Activated naive CD4-positive, alpha-beta T cell treated with anti-CD3 and anti-CD28 coated beads, Interleukin-2, amount 50 U/mL, for 24 hours (primary cell): Measurements from ENCODE around the gene CHN2.

ENCODE experiments used
- H3K27ac Mint-ChIP-seq: one replicate; pipeline ENCODE4 v1.8.0; 2021; ENCODE audit warnings: mild to moderate bottlenecking, mixed read lengths
- H3K27me3 Mint-ChIP-seq: one replicate; pipeline ENCODE4 v1.8.0; 2021; ENCODE audit warnings: mixed read lengths
- H3K36me3 Mint-ChIP-seq: one replicate; pipeline ENCODE4 v1.8.0; 2021; ENCODE audit warnings: mixed read lengths
- H3K4me1 Mint-ChIP-seq: one replicate; pipeline ENCODE4 v1.8.0; 2021; ENCODE audit warnings: mixed read lengths
- H3K4me3 Mint-ChIP-seq: one replicate; pipeline ENCODE4 v1.8.0; 2021; ENCODE audit warnings: mild to moderate bottlenecking, mixed read lengths
- H3K9me3 Mint-ChIP-seq: one replicate; pipeline ENCODE4 v1.8.0; 2021; ENCODE audit warnings: mixed read lengths

The CHN2 gene

GRCh38 chr7:29276199-29276598, 81.6 kb downstream of the CHN2 start:
- H3K9me3 Mint-ChIP-seq: no peaks in the 10 kb centered on the region
- no peaks in the 10 kb centered on the region for H3K4me1 Mint-ChIP-seq
- no peak overlapping the region for H3K4me3 Mint-ChIP-seq
- no peak overlapping the region for H3K27ac Mint-ChIP-seq
- H3K27me3 Mint-ChIP-seq: peaks cover 9% of the 10 kb centered on the region
- H3K36me3 Mint-ChIP-seq: no peaks in the 10 kb centered on the region

- H3K27me3 Mint-ChIP-seq: peaks cover 9% of the 10 kb centered on the region
- no peak overlapping the region for H3K4me3 Mint-ChIP-seq
- H3K36me3 Mint-ChIP-seq: no peaks in the 10 kb centered on the region
Measured at GRCh38 chr7:29276806-29277205, 82.2 kb downstream of the CHN2 start.

GRCh38 chr7:29277436-29278215, 83.1 kb downstream of the CHN2 start:
- peaks cover 9% of the 10 kb centered on the region for H3K27me3 Mint-ChIP-seq

More at GRCh38 chr7:29276806-29277205, 82.2 kb downstream of the CHN2 start:
- H3K9me3 Mint-ChIP-seq: no peaks in the 10 kb centered on the region
- H3K27ac Mint-ChIP-seq: no peak overlapping the region
- no peaks in the 10 kb centered on the region for H3K4me1 Mint-ChIP-seq

GRCh38 chr7:29278337-29279069, 83.9 kb downstream of the CHN2 start:
- Mint-ChIP-seq H3K4me1 (no peaks in the 10 kb centered on the region), H3K4me3 (no peak overlapping the region), H3K9me3 (no peaks in the 10 kb centered on the region), H3K27ac (no peak overlapping the region), H3K36me3 (no peaks in the 10 kb centered on the region), H3K27me3 (peaks cover 11% of the 10 kb centered on the region)

More at GRCh38 chr7:29277436-29278215, 83.1 kb downstream of the CHN2 start:
- Mint-ChIP-seq H3K4me1 (no peaks in the 10 kb centered on the region), H3K4me3 (no peak overlapping the region), H3K36me3 (no peaks in the 10 kb centered on the region), H3K27ac (no peak overlapping the region), H3K9me3 (no peaks in the 10 kb centered on the region)

GRCh38 chr7:29281782-29282541, 87.4 kb downstream of the CHN2 start:
- peaks cover 8% of the 10 kb centered on the region for H3K27me3 Mint-ChIP-seq
- no peak overlapping the region for H3K27ac Mint-ChIP-seq
- peaks cover 3% of the 10 kb centered on the region for H3K4me1 Mint-ChIP-seq
- H3K9me3 Mint-ChIP-seq: no peaks in the 10 kb centered on the region
- no peaks in the 10 kb centered on the region for H3K36me3 Mint-ChIP-seq
- H3K4me3 Mint-ChIP-seq: no peak overlapping the region

GRCh38 chr7:29282819-29283414, 88.3 kb downstream of the CHN2 start:
- Mint-ChIP-seq H3K36me3 (no peaks in the 10 kb centered on the region), H3K27me3 (peaks cover 8% of the 10 kb centered on the region), H3K27ac (no peak overlapping the region), H3K9me3 (no peaks in the 10 kb centered on the region), H3K4me1 (peaks cover 3% of the 10 kb centered on the region), H3K4me3 (no peak overlapping the region)

- no peaks in the 10 kb centered on the region for H3K36me3 Mint-ChIP-seq
- peaks cover 2% of the 10 kb centered on the region for H3K27me3 Mint-ChIP-seq
- H3K4me1 Mint-ChIP-seq: peaks cover 3% of the 10 kb centered on the region
- H3K9me3 Mint-ChIP-seq: no peaks in the 10 kb centered on the region
- no peak overlapping the region for H3K4me3 Mint-ChIP-seq
- H3K27ac Mint-ChIP-seq: no peak overlapping the region
Measured at GRCh38 chr7:29284696-29285443, 90.3 kb downstream of the CHN2 start.

GRCh38 chr7:29285444-29285793, 90.8 kb downstream of the CHN2 start:
- no peak overlapping the region for H3K4me3 Mint-ChIP-seq
- H3K4me1 Mint-ChIP-seq: peaks cover 3% of the 10 kb centered on the region
- H3K27ac Mint-ChIP-seq: no peak overlapping the region
- peaks cover 2% of the 10 kb centered on the region for H3K27me3 Mint-ChIP-seq
- no peaks in the 10 kb centered on the region for H3K36me3 Mint-ChIP-seq
- H3K9me3 Mint-ChIP-seq: no peaks in the 10 kb centered on the region

GRCh38 chr7:29285861-29286260, 91.3 kb downstream of the CHN2 start:
- H3K27me3 Mint-ChIP-seq: peaks cover 2% of the 10 kb centered on the region

GRCh38 chr7:29287366-29287765, 92.8 kb downstream of the CHN2 start:
- Mint-ChIP-seq H3K27me3 (peaks cover 2% of the 10 kb centered on the region), H3K36me3 (no peaks in the 10 kb centered on the region), H3K27ac (no peak overlapping the region), H3K9me3 (no peaks in the 10 kb centered on the region), H3K4me1 (peaks cover 3% of the 10 kb centered on the region), H3K4me3 (no peak overlapping the region)

More at GRCh38 chr7:29285861-29286260, 91.3 kb downstream of the CHN2 start:
- Mint-ChIP-seq H3K27ac (no peak overlapping the region), H3K9me3 (no peaks in the 10 kb centered on the region), H3K36me3 (no peaks in the 10 kb centered on the region), H3K4me3 (no peak overlapping the region), H3K4me1 (peaks cover 3% of the 10 kb centered on the region)

GRCh38 chr7:29288181-29289091, 93.9 kb downstream of the CHN2 start:
- Mint-ChIP-seq H3K4me3 (no peak overlapping the region), H3K4me1 (peaks cover 3% of the 10 kb centered on the region), H3K27ac (no peak overlapping the region), H3K9me3 (no peaks in the 10 kb centered on the region), H3K36me3 (no peaks in the 10 kb centered on the region), H3K27me3 (no peaks in the 10 kb centered on the region)

GRCh38 chr7:29289156-29290021, 94.8 kb downstream of the CHN2 start:
- no peaks in the 10 kb centered on the region for H3K36me3 Mint-ChIP-seq
- no peak overlapping the region for H3K27ac Mint-ChIP-seq
- no peak overlapping the region for H3K4me3 Mint-ChIP-seq
- no peaks in the 10 kb centered on the region for H3K9me3 Mint-ChIP-seq
- H3K4me1 Mint-ChIP-seq: peaks cover 3% of the 10 kb centered on the region
- H3K27me3 Mint-ChIP-seq: no peaks in the 10 kb centered on the region

GRCh38 chr7:29290829-29291228, 96.3 kb downstream of the CHN2 start:
- Mint-ChIP-seq H3K4me1 (no peaks in the 10 kb centered on the region), H3K27ac (no peak overlapping the region), H3K9me3 (no peaks in the 10 kb centered on the region), H3K36me3 (no peaks in the 10 kb centered on the region), H3K4me3 (no peak overlapping the region), H3K27me3 (no peaks in the 10 kb centered on the region)
